H1 (cell line): ENCODE measurements around the gene DCTN3. TPM values are rescaled to one million over a fixed set of nuclear protein-coding genes. Genes with fewer than 3 reads are reported as not detected.

Experiments used
- CTCF ChIA-PET: fragments of 300-600 bp; sonication (Branson Sonifier 250); formaldehyde crosslinking; loops from one replicate; lab custom pipeline; 2021; ENCODE audit not compliant: partially characterized antibody; lab: Charles Lee
- POLR2A ChIA-PET: fragments of 300-600 bp; sonication (Branson Sonifier 250); formaldehyde crosslinking; loops from one replicate; lab custom pipeline; 2021; ENCODE audit warnings: inconsistent platforms; ENCODE audit not compliant: partially characterized antibody; lab: Charles Lee
- DNase-seq, 2 experiments: peaks; one replicate each; pipeline versions ENCODE4 v3.0.0 to v3.0.0-alpha.2; 2010 to 2022; ENCODE audit warnings: low spot score in 2 of 2, low read depth in 1 of 2, mixed read lengths in 1 of 2
- FAIRE-seq: peaks from 2 replicates; lab custom pipeline; 2011; peaks lifted over from hg19 to GRCh38; lab: Jason Lieb, UNC
- H2AFZ ChIP-seq: 2 replicates; pipeline ENCODE4 v1.8.1; 2012; ENCODE audit warnings: low read length, inconsistent platforms
- H2AK5ac ChIP-seq: 2 replicates; pipeline ENCODE4 v1.6.1; 2013; ENCODE audit warnings: low read depth, low read length
- H2BK120ac ChIP-seq: replicated peaks from 2 replicates; pipeline ENCODE3; 2013; ENCODE audit warnings: low read depth, low read length, inconsistent platforms
- H2BK12ac ChIP-seq: 2 replicates; pipeline ENCODE4 v1.6.1; 2013; ENCODE audit warnings: low read depth, low read length
- H2BK15ac ChIP-seq: 2 replicates; pipeline ENCODE4 v1.6.1; 2013; ENCODE audit warnings: low read length
- H2BK20ac ChIP-seq: 2 replicates; pipeline ENCODE4 v1.6.1; 2013; ENCODE audit warnings: low read length
- H2BK5ac ChIP-seq: 2 replicates; pipeline ENCODE4 v1.6.1; 2013; ENCODE audit warnings: low read depth, low read length
- H3K14ac ChIP-seq: 2 replicates; pipeline ENCODE4 v1.6.1; 2013; ENCODE audit warnings: inconsistent platforms; ENCODE audit not compliant: insufficient read length
- H3K18ac ChIP-seq: 2 replicates; pipeline ENCODE4 v1.6.1; 2013; ENCODE audit warnings: low read length; ENCODE audit errors: extremely low read depth
- H3K23ac ChIP-seq: 2 replicates; pipeline ENCODE4 v1.6.1; 2013; ENCODE audit warnings: inconsistent platforms; ENCODE audit not compliant: insufficient read length
- H3K23me2 ChIP-seq: 2 replicates; pipeline ENCODE4 v1.6.1; 2013; ENCODE audit warnings: low read depth, low read length
- H3K27ac ChIP-seq: 2 replicates; pipeline ENCODE4 v1.6.1; 2011; ENCODE audit warnings: low read depth, low read length, inconsistent platforms
- H3K27me3 ChIP-seq, 4 experiments: replicated peaks in 1 of 4; 1 replicate in 1 of 4; 2 replicates in 3 of 4; pipeline versions ENCODE4 v1.6.1 to v1.8.1; 2011 to 2013; ENCODE audit warnings: low read length in 3 of 4, mild to moderate bottlenecking in 3 of 4, inconsistent platforms in 2 of 4, mixed read lengths in 2 of 4, moderate library complexity in 1 of 4; ENCODE audit not compliant: control insufficient read depth in 3 of 4, insufficient read depth in 3 of 4; ENCODE audit errors: extremely low read depth in 1 of 4
- H3K36me3 ChIP-seq, 4 experiments: 2 replicates each; pipeline versions ENCODE4 v1.6.1 to v1.8.1; 2011 to 2013; ENCODE audit warnings: mild to moderate bottlenecking in 4 of 4, low read length in 3 of 4, moderate library complexity in 2 of 4, control low read depth in 1 of 4, inconsistent platforms in 1 of 4; ENCODE audit not compliant: insufficient read depth in 4 of 4, control insufficient read depth in 2 of 4
- H3K4ac ChIP-seq: replicated peaks from 2 replicates; pipeline ENCODE3; 2013; ENCODE audit warnings: low read length, low read depth, mixed read lengths, inconsistent platforms; ENCODE audit not compliant: insufficient read length
- H3K4me1 ChIP-seq, 4 experiments: replicated peaks in 1 of 4; 1 replicate in 1 of 4; 2 replicates in 3 of 4; pipeline versions ENCODE4 v1.6.1 to v1.8.1; 2011 to 2013; ENCODE audit warnings: low read length in 3 of 4, inconsistent platforms in 2 of 4, mixed read lengths in 1 of 4; ENCODE audit not compliant: insufficient read depth in 4 of 4, control insufficient read depth in 3 of 4
- H3K4me2 ChIP-seq, 2 experiments: 2 replicates each; pipeline versions ENCODE4 v1.6.1 to v1.8.1; 2011 to 2013; ENCODE audit warnings: low read depth in 2 of 2, low read length in 2 of 2, control low read depth in 1 of 2, inconsistent platforms in 1 of 2, mild to moderate bottlenecking in 1 of 2; ENCODE audit not compliant: insufficient read depth in 1 of 2
- H3K4me3 ChIP-seq, 4 experiments: fragments of 200-600, 300-600 bp in 1 of 4; sonication (generic), shearing (Covaris generic), sonication (Bioruptor Twin) in 1 of 4; 2 replicates each; pipeline versions ENCODE4 v1.5.1 to v1.8.1; 2011 to 2016; ENCODE audit warnings: low read length in 4 of 4, low read depth in 3 of 4, control low read depth in 2 of 4, inconsistent platforms in 2 of 4, mild to moderate bottlenecking in 2 of 4, mixed read lengths in 1 of 4, moderate library complexity in 1 of 4; ENCODE audit not compliant: insufficient read depth in 2 of 4; ENCODE audit errors: extremely low read depth in 1 of 4
- H3K56ac ChIP-seq: replicated peaks from 2 replicates; pipeline ENCODE3; 2013; ENCODE audit warnings: low read depth, mild to moderate bottlenecking, mixed read lengths, low read length, inconsistent platforms; ENCODE audit not compliant: insufficient read length
- H3K79me1 ChIP-seq: 2 replicates; pipeline ENCODE4 v1.6.1; 2013; ENCODE audit warnings: low read depth, low read length, control low read depth
- H3K79me2 ChIP-seq, 2 experiments: 2 replicates each; pipeline versions ENCODE4 v1.6.1 to v1.8.1; 2012 to 2013; ENCODE audit warnings: low read length in 2 of 2, mild to moderate bottlenecking in 2 of 2, inconsistent platforms in 1 of 2; ENCODE audit not compliant: insufficient read depth in 2 of 2, control insufficient read depth in 1 of 2
- H3K9ac ChIP-seq, 4 experiments: replicated peaks in 1 of 4; 1 replicate in 1 of 4; 2 replicates in 3 of 4; pipeline versions ENCODE4 v1.6.1 to v1.8.1; 2011 to 2013; ENCODE audit warnings: low read depth in 3 of 4, low read length in 3 of 4, control low read depth in 2 of 4, mild to moderate bottlenecking in 2 of 4, moderate library complexity in 2 of 4, inconsistent platforms in 1 of 4; ENCODE audit errors: extremely low read depth in 1 of 4
- H3K9me3 ChIP-seq, 2 experiments: 2 replicates each; pipeline versions ENCODE4 v1.6.1 to v1.8.1; 2012 to 2013; ENCODE audit warnings: mild to moderate bottlenecking in 2 of 2, moderate library complexity in 2 of 2, control low read depth in 1 of 2, inconsistent platforms in 1 of 2, low read depth in 1 of 2, low read length in 1 of 2, mixed read lengths in 1 of 2; ENCODE audit not compliant: insufficient read depth in 2 of 2
- H4K20me1 ChIP-seq, 2 experiments: replicated peaks in 1 of 2; 2 replicates each; pipeline versions ENCODE3 to v1.8.1; 2011 to 2013; ENCODE audit warnings: inconsistent platforms in 2 of 2, low read length in 2 of 2, mild to moderate bottlenecking in 1 of 2; ENCODE audit not compliant: insufficient read depth in 2 of 2, control insufficient read depth in 1 of 2
- H4K5ac ChIP-seq: 2 replicates; pipeline ENCODE4 v1.6.1; 2013; ENCODE audit warnings: low read length, low read depth, mixed read lengths, inconsistent platforms; ENCODE audit not compliant: insufficient read length
- H4K8ac ChIP-seq: 2 replicates; pipeline ENCODE4 v1.8.0; 2013; ENCODE audit warnings: mild to moderate bottlenecking, moderate library complexity, low read length, inconsistent platforms; ENCODE audit not compliant: insufficient read depth; ENCODE audit errors: extremely low read depth
- H4K91ac ChIP-seq: replicated peaks from 2 replicates; pipeline ENCODE3; 2013; ENCODE audit warnings: low read length, mixed read lengths, inconsistent platforms; ENCODE audit not compliant: insufficient read length
- RNF2 ChIP-seq: fragments of 200-900, 300-1000 bp; sonication (generic); IDR thresholded peaks from 2 replicates; pipeline ENCODE4 v1.7.1; 2016; ENCODE audit warnings: borderline replicate concordance, low read depth, mild to moderate bottlenecking, antibody characterized with exemption, low read length; ENCODE audit not compliant: poor library complexity, severe bottlenecking; ENCODE audit errors: missing control alignments
- SRF ChIP-seq: IDR thresholded peaks from 2 replicates; pipeline ENCODE4 v1.6.1; 2011; ENCODE audit warnings: mild to moderate bottlenecking, low read depth, low read length, moderate library complexity
- WGBS, 2 experiments: shearing (Covaris generic) in 1 of 2; methylation state at CpG; one replicate each; pipeline versions ENCODE4 v1.1.6 to v1.1.7; 2013 to 2015; ENCODE audit warnings: low lambda C conversion rate in 2 of 2, mixed read lengths in 2 of 2, inconsistent platforms in 1 of 2, low coverage in 1 of 2, missing lambda C conversion rate in 1 of 2; ENCODE audit not compliant: insufficient replicate concordance in 2 of 2, insufficient coverage in 1 of 2, insufficient read length in 1 of 2; ENCODE audit errors: extremely low coverage in 1 of 2, missing lambda C conversion rate in 1 of 2; 5-methylcytosine and 5-hydroxymethylcytosine counted together
- polyA plus RNA-seq, 7 experiments: library from polyadenylated mRNA; depleted of rRNA in 3 of 7; stranded (reverse) in 5 of 7; unstranded in 2 of 7; fragments of >200 nt in 5 of 7; fragments of 200-250 nt in 2 of 7; gene quantifications; 1 replicate in 5 of 7; 2 replicates in 1 of 7; 4 replicates in 1 of 7; pipeline versions ENCODE4 v1.2.1 to v1.2.3, GENCODE V29; 2011 to 2013; ENCODE audit warnings: missing spikeins in 2 of 7, mixed read lengths in 2 of 7
- total RNA-seq: library from RNA; stranded (reverse); fragmentation: NEBNext Ultra II Directional; extraction: Animal tissue kit (Norgen Biotek cat#: 25700); gene quantifications from 2 replicates; pipeline ENCODE4 v1.2.1, GENCODE V29; 2021

DCTN3 gene
- total and polyA plus RNA-seq, 2 of the 8 experiments (the other 6 are each of a cell fraction or from before 2014, with no cell fraction given) = 25.6 to 39.2 TPM

DNA sequence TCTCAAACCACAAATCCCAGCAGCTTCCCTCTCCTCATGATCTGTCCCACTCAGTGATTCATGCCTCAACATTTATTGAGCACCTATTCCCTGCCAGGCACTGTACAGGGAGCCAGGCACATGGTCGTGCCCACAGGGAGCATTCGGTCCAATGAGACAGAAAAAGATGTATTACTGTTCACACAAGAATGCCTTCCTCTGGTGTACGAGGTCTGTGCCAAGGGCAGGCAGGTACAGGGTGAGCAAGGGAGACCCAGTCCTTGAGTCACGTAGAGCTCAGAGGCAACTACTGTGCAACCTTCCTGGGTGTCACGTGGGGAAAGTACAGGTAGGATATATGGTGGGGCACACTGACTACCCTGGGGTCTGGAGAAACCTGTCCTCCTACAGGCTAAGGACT, 35.3 kb downstream of the DCTN3 start:
- Histone ChIP-seq H2BK5ac (no peak overlapping the region), H2BK12ac (peak overlapping the region; percentile 32; the same call in 1 of the 2 replicates), H3K27me3 (peaks cover 48 to 96% (median 88%) of the 10 kb centered on the region in 4 experiments), H3K56ac (no peak overlapping the region), H3K4me1 (peaks cover 7 to 30% (median 19%) of the 10 kb centered on the region in 4 experiments), H2BK120ac (no peak overlapping the region), H2BK15ac (peak overlapping the region; percentile 34), H2BK20ac (peak overlapping the region; percentile 29; the same call in 1 of the 2 replicates), H3K36me3 (peaks cover 0 to 7% (median 0%) of the 10 kb centered on the region in 4 experiments; a peak in 1 of 8 replicates), H3K79me1 (no peaks in the 10 kb centered on the region), H4K8ac (no peak overlapping the region), H3K9me3 (peaks cover 0 to 4% of the 10 kb centered on the region in 2 experiments; a peak in 1 of 4 replicates), H4K5ac (no peak overlapping the region), H4K91ac (peak overlapping the region; percentile 7), H4K20me1 (peaks cover 10 to 12% of the 10 kb centered on the region in 2 experiments), H2AK5ac (0 out of 2 replicates have a peak overlapping the region, but pooled peaks have one; percentile 7), H3K23me2 (peaks cover 6% of the 10 kb centered on the region), H3K4ac (no peak overlapping the region), H3K4me3 (no peak overlapping the region), H3K27ac (no peak overlapping the region), H2AFZ (no peak overlapping the region)
- POLR2A ChIA-PET = interaction anchor here (1.0 to 1.4 kb wide), 2 partner anchors 21 to 22 kb away, joined by 3 to 6 read pairs; no protein-coding TSS in a partner anchor
- FAIRE-seq (no peak), DNase-seq (no peak)
- 72% methylated on average over 5 of the region's 5 CpGs; no CpG with 5 or more reads in 1 of the 2 experiments for WGBS, 2 experiments
- TF ChIP-seq SRF = no peak
- TF ChIP-seq RNF2 = peak; percentile 26
- TF ChIP-seq, all 59 proteins: peak for 1
- Histone ChIP-seq H3K23ac (no peak overlapping the region), H3K4me2 (peak overlapping the region in 1 of 2 experiments; percentile 57; a peak in 1 of 4 replicates), H3K9ac (no peak overlapping the region), H3K79me2 (no peaks in the 10 kb centered on the region), H3K14ac (no peak overlapping the region), H3K18ac (peak overlapping the region; percentile 51; the same call in 1 of the 2 replicates)
- CTCF ChIA-PET = interaction anchor here (0.5 to 13.8 kb wide), 10 partner anchors 10 to 455 kb away, joined by 3 to 241 read pairs (median 5); no protein-coding TSS in a partner anchor
